GM12891 (cell line): Measurements from ENCODE around the gene MTHFSD.

ENCODE experiments used
- PAX5 ChIP-seq: IDR thresholded peaks from 2 replicates; pipeline ENCODE4 v1.6.1; 2011; ENCODE audit warnings: low read length, moderate library complexity, mild to moderate bottlenecking; ENCODE audit not compliant: insufficient read depth, severe bottlenecking
- POLR2A ChIP-seq: IDR thresholded peaks from 2 replicates; pipeline ENCODE4 v1.6.1; 2011; ENCODE audit warnings: low read depth, low read length, control low read depth
- POLR2AphosphoS5 ChIP-seq: IDR thresholded peaks from 2 replicates; pipeline ENCODE4 v1.6.1; 2011; ENCODE audit warnings: low read depth, low read length, control low read depth
- SPI1 ChIP-seq: IDR thresholded peaks from 2 replicates; pipeline ENCODE4 v1.6.1; 2011; ENCODE audit warnings: low read depth, low read length, control low read depth
- TAF1 ChIP-seq: IDR thresholded peaks from 2 replicates; pipeline ENCODE4 v1.6.1; 2011; ENCODE audit warnings: low read depth, low read length, control low read depth

GRCh38 chr16:86570558-86571529 lies 15.8 kb upstream of the MTHFSD start:
- TF ChIP-seq POLR2A, result no peak
- TF ChIP-seq TAF1, result no peak
- no peak for TF ChIP-seq SPI1
- TF ChIP-seq POLR2AphosphoS5, result no peak
- no peak for TF ChIP-seq PAX5
